IPS-15b (cell line): ENCODE data around the gene NTRK1.

ENCODE experiments used
- H3K27me3 ChIP-seq: one replicate; pipeline ENCODE4 v1.6.1; 2013; ENCODE audit warnings: low read length; ENCODE audit not compliant: control insufficient read depth, insufficient read depth
- H3K36me3 ChIP-seq: one replicate; pipeline ENCODE4 v1.6.1; 2013; ENCODE audit warnings: low read length; ENCODE audit not compliant: control insufficient read depth, insufficient read depth
- H3K4me1 ChIP-seq: one replicate; pipeline ENCODE4 v1.6.1; 2013; ENCODE audit warnings: mild to moderate bottlenecking, low read length; ENCODE audit not compliant: control insufficient read depth, insufficient read depth
- H3K4me3 ChIP-seq: one replicate; pipeline ENCODE4 v1.5.1; 2013; ENCODE audit warnings: low read depth, low read length
- H3K9ac ChIP-seq: one replicate; pipeline ENCODE4 v1.6.1; 2013; ENCODE audit warnings: low read depth, mild to moderate bottlenecking, low read length
- H3K9me3 ChIP-seq: one replicate; pipeline ENCODE4 v1.6.1; 2013; ENCODE audit warnings: mild to moderate bottlenecking, low read length; ENCODE audit not compliant: control insufficient read depth, insufficient read depth

Gene NTRK1

GRCh38 chr1:156895927-156896326 lies 35.3 kb downstream of the NTRK1 start:
- H3K9me3 ChIP-seq = no peaks in the 10 kb centered on the region
- peaks cover 4% of the 10 kb centered on the region for H3K4me1 ChIP-seq
- H3K4me3 ChIP-seq = no peak overlapping the region
- H3K36me3 ChIP-seq = no peaks in the 10 kb centered on the region
- peaks cover 54% of the 10 kb centered on the region for H3K27me3 ChIP-seq
- no peak overlapping the region for H3K9ac ChIP-seq

GRCh38 chr1:156896490-156897033 lies 35.9 kb downstream of the NTRK1 start:
- H3K4me3 ChIP-seq = no peak overlapping the region
- no peaks in the 10 kb centered on the region for H3K36me3 ChIP-seq
- H3K4me1 ChIP-seq = peaks cover 4% of the 10 kb centered on the region
- H3K9me3 ChIP-seq = no peaks in the 10 kb centered on the region
- no peak overlapping the region for H3K9ac ChIP-seq
- peaks cover 52% of the 10 kb centered on the region for H3K27me3 ChIP-seq

GRCh38 chr1:156897078-156897825 lies 36.6 kb downstream of the NTRK1 start:
- Histone ChIP-seq H3K36me3 (no peaks in the 10 kb centered on the region), H3K4me3 (no peak overlapping the region), H3K9me3 (no peaks in the 10 kb centered on the region), H3K9ac (no peak overlapping the region), H3K27me3 (peaks cover 46% of the 10 kb centered on the region), H3K4me1 (peaks cover 4% of the 10 kb centered on the region)

GRCh38 chr1:156898161-156898566 lies 37.5 kb downstream of the NTRK1 start:
- Histone ChIP-seq H3K36me3 (no peaks in the 10 kb centered on the region), H3K4me1 (peaks cover 4% of the 10 kb centered on the region), H3K27me3 (peaks cover 38% of the 10 kb centered on the region), H3K9me3 (no peaks in the 10 kb centered on the region), H3K9ac (no peak overlapping the region), H3K4me3 (no peak overlapping the region)

- H3K4me1 ChIP-seq = peaks cover under 1% of the 10 kb centered on the region
- no peaks in the 10 kb centered on the region for H3K9me3 ChIP-seq
- H3K27me3 ChIP-seq = peaks cover 30% of the 10 kb centered on the region
- no peaks in the 10 kb centered on the region for H3K36me3 ChIP-seq
- H3K9ac ChIP-seq = no peak overlapping the region
- no peak overlapping the region for H3K4me3 ChIP-seq
Measured at GRCh38 chr1:156898971-156899664, 38.5 kb downstream of the NTRK1 start.

GRCh38 chr1:156899956-156900718 lies 39.5 kb downstream of the NTRK1 start:
- no peaks in the 10 kb centered on the region for H3K36me3 ChIP-seq
- H3K27me3 ChIP-seq = peaks cover 20% of the 10 kb centered on the region
- no peak overlapping the region for H3K9ac ChIP-seq
- H3K4me1 ChIP-seq = no peaks in the 10 kb centered on the region
- no peaks in the 10 kb centered on the region for H3K9me3 ChIP-seq
- no peak overlapping the region for H3K4me3 ChIP-seq

GRCh38 chr1:156900896-156901589 lies 40.4 kb downstream of the NTRK1 start:
- no peak overlapping the region for H3K4me3 ChIP-seq
- peaks cover 11% of the 10 kb centered on the region for H3K27me3 ChIP-seq
- no peaks in the 10 kb centered on the region for H3K9me3 ChIP-seq
- no peak overlapping the region for H3K9ac ChIP-seq
- H3K4me1 ChIP-seq = no peaks in the 10 kb centered on the region
- H3K36me3 ChIP-seq = no peaks in the 10 kb centered on the region

- Histone ChIP-seq H3K4me1 (no peaks in the 10 kb centered on the region), H3K4me3 (no peak overlapping the region), H3K9ac (no peak overlapping the region), H3K9me3 (no peaks in the 10 kb centered on the region), H3K36me3 (no peaks in the 10 kb centered on the region), H3K27me3 (peaks cover 11% of the 10 kb centered on the region)
Measured at GRCh38 chr1:156901590-156901900, 40.9 kb downstream of the NTRK1 start.

- Histone ChIP-seq H3K9me3 (no peaks in the 10 kb centered on the region), H3K4me1 (no peaks in the 10 kb centered on the region), H3K4me3 (no peak overlapping the region), H3K36me3 (no peaks in the 10 kb centered on the region), H3K9ac (no peak overlapping the region), H3K27me3 (peaks cover 11% of the 10 kb centered on the region)
Measured at GRCh38 chr1:156901966-156902915, 41.6 kb downstream of the NTRK1 start.

GRCh38 chr1:156903328-156904091 lies 42.8 kb downstream of the NTRK1 start:
- H3K4me3 ChIP-seq = no peak overlapping the region
- no peaks in the 10 kb centered on the region for H3K4me1 ChIP-seq

More at GRCh38 chr1:156903328-156904091, 42.8 kb downstream of the NTRK1 start:
- Histone ChIP-seq H3K27me3 (peaks cover 10% of the 10 kb centered on the region), H3K9ac (no peak overlapping the region), H3K9me3 (no peaks in the 10 kb centered on the region), H3K36me3 (no peaks in the 10 kb centered on the region)
